ENCODE data around the gene DNAJC15. TPM values are rescaled to one million over a fixed set of nuclear protein-coding genes. Genes with fewer than 3 reads are reported as not detected.

The DNAJC15 gene
- total RNA-seq (ENCODE audit: low replicate concordance): 17.0 and 20.8 TPM in 2 replicates

DNA sequence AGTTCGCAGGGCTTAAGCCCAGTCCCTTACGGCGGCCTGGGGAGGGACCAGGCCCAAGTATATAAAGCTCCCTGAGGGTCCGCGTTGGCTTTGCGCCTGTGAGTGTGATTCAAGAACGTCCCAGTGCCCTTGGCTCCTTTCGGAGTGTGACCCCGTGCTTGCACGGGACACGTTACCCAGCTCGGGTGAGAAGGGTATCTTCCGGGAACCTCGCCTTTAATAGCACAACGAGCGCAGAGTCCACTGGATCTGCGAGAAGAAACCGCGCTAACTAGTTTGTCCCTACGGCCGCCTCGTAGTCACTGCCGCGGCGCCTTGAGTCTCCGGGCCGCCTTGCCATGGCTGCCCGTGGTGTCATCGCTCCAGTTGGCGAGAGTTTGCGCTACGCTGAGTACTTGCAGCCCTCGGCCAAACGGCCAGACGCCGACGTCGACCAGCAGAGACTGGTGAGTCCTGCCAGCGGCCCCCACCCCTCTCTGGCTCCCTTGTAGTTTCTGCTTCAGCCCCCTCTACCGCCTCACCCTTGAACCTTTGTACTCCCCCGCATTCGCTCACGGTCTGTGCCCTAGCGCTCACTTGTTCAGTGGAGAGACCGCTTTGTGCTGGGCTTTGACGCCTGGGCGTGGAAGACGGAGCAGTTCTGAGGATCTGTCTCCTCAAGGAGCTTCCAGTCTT is at the start of gene DNAJC15:
Gene DNAJC15 (plus strand): TSS at position 298 of the 675 bp plus-strand sequence. CDS start 41 bp downstream, at position 339.

GRCh38 chr13:42991898-42992763 is 31.3 kb upstream of the DNAJC15 start, which contains the start of gene EPSTI1:
EPSTI1 (minus strand) TSS chr13:42992241; CDS start chr13:42992165, 76 bp downstream.

Other genes starting within 250 kb of the DNAJC15 start
- gene FAM216B, start 242.0 kb upstream of the DNAJC15 start, total RNA-seq (ENCODE audit: low replicate concordance): not detected in 2 replicates
- 1.1 and 3.5 TPM in 2 replicates for gene EPSTI1, start 31.3 kb upstream of the DNAJC15 start, total RNA-seq (ENCODE audit: low replicate concordance)

Data from smooth muscle cell of the coronary artery (primary cell).